ENCODE results near the gene RNF180.

Gene RNF180

DNA sequence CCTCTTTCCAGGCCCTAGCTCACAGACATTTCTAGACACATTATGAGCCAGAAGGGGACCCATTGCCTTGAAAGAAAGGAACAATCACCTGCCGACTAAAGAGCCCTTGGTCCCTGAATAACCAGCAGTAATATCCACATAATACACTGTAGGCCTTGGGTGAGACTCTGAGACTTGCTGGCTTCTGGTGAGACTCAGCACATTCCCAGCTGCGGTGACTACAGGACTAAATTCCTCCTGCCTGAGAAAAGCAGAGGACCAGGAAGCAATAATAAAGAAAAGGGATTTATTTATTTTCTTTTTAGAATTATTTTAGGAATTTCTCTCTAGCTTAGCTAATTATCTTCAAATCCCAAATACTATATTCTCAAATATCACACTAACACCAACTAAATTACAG is 252.4 kb downstream of the RNF180 start:
- no peak overlapping the region for H3K4me3 ChIP-seq (ENCODE audit: low read length)
- no peak overlapping the region for H3K9ac ChIP-seq (ENCODE audit: low read length)
- H3K4me1 ChIP-seq (ENCODE audit: control insufficient read depth, low read depth, low read length): no peaks in the 10 kb centered on the region
- no peaks in the 10 kb centered on the region for H3K36me3 ChIP-seq (ENCODE audit: control insufficient read depth, low read depth, low read length)
- H3K27me3 ChIP-seq (ENCODE audit: control insufficient read depth, insufficient read depth, low read length): no peaks in the 10 kb centered on the region
- no peak overlapping the region for H3K27ac ChIP-seq (ENCODE audit: low read length)
- H3K9me3 ChIP-seq (ENCODE audit: control insufficient read depth, low read depth, low read length): no peaks in the 10 kb centered on the region
